Measurements from ENCODE around the gene ATF2.

The ATF2 gene

GRCh38 chr2:175080479-175080878, 87.5 kb downstream of the ATF2 start:
- DNase-seq (ENCODE audit: low read depth), result peak; percentile 13

- no peak for DNase-seq (ENCODE audit: low read depth)
Observed at GRCh38 chr2:175076272-175076671, 91.7 kb downstream of the ATF2 start.

- DNase-seq (ENCODE audit: low read depth), result no peak
Observed at GRCh38 chr2:175074478-175074877, 93.5 kb downstream of the ATF2 start.

GRCh38 chr2:175068534-175068933, 99.5 kb downstream of the ATF2 start:
- DNase-seq (ENCODE audit: low read depth), result no peak

- DNase-seq (ENCODE audit: low read depth), result no peak
Observed at GRCh38 chr2:175066411-175066810, 101.6 kb downstream of the ATF2 start.

- no peak for DNase-seq (ENCODE audit: low read depth)
Observed at GRCh38 chr2:175064797-175065196, 103.2 kb downstream of the ATF2 start.

DNA sequence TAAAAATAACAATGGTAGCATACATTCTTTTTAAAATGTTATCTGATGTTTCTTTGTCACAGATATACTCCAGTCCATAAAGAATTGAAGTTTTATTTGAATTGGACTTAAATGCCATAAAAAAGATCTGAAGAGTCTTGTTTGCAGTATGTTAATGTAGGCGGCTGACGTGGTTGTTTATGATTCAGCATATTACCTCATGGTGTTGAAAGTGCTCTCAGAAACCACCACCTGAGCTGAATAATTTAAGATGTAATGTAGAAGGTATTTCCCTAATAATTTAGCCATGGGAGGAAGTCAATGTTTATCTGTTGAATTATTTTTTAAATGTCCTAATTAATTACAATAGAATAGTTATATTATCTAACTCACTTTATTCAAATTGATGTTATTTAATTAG, 104.3 kb downstream of the ATF2 start:
- peak; percentile 17 for DNase-seq (ENCODE audit: low read depth)

- no peak for DNase-seq (ENCODE audit: low read depth)
Observed at GRCh38 chr2:175062787-175063585, 105.0 kb downstream of the ATF2 start.

GRCh38 chr2:175057078-175057685, 110.8 kb downstream of the ATF2 start:
- no peak for DNase-seq (ENCODE audit: low read depth)

- DNase-seq (ENCODE audit: low read depth), result no peak
Observed at GRCh38 chr2:175055993-175056392, 112.0 kb downstream of the ATF2 start.

- DNase-seq (ENCODE audit: low read depth), result no peak
Observed at GRCh38 chr2:175054340-175054739, 113.7 kb downstream of the ATF2 start.

GRCh38 chr2:175049661-175050060, 118.3 kb downstream of the ATF2 start:
- peak; percentile 75 for DNase-seq (ENCODE audit: low read depth)

- no peak for DNase-seq (ENCODE audit: low read depth)
Observed at GRCh38 chr2:175048275-175048674, 119.7 kb downstream of the ATF2 start.

DNA sequence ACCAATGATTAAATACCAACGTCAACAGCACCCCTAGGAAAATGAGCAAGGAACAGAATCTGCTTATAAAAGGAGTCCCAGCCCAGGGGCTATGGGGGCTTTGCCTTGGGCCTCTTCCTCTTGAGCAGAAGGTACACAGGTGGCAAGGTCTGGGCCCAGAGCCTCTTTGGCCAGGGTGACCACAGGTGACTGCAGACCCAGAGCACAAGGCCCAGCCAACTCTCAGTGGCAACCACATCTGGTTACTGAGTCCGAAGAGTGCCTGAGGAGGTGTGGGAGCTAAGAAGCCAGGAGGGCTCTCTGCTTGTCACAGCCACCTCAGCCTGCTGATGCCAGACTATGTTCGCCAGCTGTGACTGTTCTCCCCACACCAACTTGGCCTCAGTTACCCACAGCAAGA, 128.5 kb downstream of the ATF2 start:
- no peak for DNase-seq (ENCODE audit: low read depth)

DNA sequence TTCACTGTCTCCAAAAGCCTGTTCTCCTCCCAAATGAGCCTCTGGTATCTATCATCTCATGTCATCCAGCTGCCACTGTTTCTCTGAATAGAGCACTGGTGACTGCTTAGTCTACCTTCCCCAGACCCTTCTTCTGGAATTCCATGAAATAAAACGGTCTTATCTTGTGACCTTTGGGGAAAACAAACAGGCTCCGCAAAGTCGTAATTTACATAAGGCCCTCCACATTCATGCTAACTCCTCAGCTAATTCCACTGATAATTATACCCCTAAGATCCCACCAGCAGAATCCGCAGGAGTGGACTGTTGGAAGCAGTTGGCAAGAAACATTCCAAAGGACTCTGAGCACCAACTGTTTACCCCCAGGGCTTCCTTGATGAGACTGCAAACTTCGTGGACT, 129.0 kb downstream of the ATF2 start:
- no peak for DNase-seq (ENCODE audit: low read depth)

DNA sequence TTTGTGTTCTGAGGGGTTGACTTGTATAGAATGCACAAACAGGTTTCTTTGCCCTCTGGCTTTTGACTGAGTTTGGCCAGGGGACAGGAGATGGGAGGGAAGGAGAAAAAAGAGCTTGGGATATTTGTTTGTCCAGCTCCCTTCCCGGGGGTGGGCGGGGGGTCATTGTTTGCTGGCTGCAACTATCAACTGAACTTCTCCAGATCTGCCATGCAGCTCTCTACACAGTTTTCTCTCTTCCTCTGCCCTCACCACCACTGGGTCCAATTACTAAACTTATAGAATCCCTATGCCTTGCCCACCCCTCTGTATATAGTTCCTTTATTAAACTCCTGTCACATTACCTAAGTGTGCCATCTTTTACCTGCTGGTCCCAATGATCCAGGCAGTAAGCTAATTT, 130.1 kb downstream of the ATF2 start:
- no peak for DNase-seq (ENCODE audit: low read depth)

GRCh38 chr2:175036582-175037018, 131.4 kb downstream of the ATF2 start:
- peak; percentile 68 for DNase-seq (ENCODE audit: low read depth)

- DNase-seq (ENCODE audit: low read depth), result no peak
Observed at GRCh38 chr2:175035806-175036205, 132.2 kb downstream of the ATF2 start.

DNA sequence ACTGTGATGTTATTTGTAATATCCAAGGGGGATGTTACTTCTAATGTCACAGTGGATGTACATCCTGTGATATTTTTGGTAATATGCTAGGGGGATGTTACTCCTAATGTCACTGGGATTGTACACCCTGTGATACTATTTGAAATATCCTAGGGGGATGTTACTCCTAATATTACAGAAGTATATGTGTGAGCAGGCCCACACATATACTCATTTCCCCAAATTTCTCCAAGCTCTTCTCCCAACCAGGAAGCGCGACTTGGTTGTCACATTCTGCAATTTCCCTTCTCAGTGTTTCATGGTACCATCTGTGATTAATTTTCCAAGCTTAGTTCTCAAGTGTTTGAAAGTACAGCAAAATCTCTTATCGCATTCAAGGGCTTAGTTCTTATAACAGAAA, 133.3 kb downstream of the ATF2 start:
- DNase-seq (ENCODE audit: low read depth), result no peak

DNA sequence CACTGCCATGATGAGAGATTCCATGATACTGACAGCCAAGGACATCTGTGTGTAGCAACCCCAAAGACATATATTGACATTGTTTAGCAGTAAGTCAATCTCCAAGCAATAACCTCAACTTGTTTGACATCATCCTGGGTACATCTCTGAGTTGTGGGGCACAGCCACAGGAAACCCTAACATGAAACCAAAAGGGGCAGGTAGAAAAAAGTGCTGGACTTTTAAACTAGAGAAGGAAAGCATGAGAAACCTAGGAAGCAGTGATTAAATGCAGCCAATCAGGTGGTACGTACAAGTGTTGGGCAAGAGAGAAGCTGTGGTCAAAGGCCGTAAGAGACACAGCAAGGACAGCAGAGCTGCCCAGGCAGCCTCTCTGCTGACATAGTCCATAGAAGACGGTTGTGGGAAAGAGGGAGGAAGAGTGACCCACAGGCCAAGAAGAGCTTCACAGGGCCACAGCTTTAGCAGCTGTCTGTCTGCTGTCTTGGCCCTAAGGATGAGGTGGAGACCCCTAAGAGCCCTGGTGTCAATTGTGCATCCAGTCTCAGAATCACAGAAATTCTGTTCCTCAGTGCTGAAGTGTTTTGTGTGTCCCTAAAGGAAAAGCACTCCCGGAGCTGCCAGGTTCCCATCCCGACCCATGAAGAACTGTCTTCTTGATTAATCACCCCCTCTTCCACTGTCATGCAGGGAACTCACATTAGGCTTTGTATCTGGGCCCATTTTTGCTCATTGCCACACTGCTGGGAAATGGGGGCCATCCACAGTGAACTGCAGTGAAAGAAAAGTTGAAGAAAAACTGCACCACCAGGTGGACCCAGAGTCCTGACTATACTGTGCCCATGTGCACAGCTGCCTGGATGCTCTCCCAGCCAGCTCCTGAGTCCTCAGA, 137.4 kb downstream of the ATF2 start:
- peak; percentile 67 for DNase-seq (ENCODE audit: low read depth)

DNA sequence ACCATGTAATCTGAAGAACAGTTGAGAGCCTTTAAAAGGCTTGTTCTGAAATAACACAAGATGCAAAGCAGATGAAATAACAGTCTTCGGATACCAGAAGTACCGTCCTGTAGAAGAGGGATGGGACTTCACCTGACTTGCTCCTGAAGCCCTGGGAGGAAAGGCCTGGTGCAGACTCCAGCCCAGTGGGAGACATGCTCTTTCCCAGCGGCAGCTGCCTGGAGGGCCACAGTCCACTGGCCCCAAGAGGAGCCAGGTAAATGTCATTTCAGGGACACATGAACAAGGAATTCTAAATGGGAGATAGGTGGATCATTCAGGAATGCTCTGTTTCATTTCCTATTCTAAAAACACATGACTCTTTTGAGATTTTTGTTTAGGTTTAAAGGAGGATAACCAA, 140.2 kb downstream of the ATF2 start:
- no peak for DNase-seq (ENCODE audit: low read depth)

- no peak for DNase-seq (ENCODE audit: low read depth)
Observed at GRCh38 chr2:175026385-175026784, 141.6 kb downstream of the ATF2 start.

- DNase-seq (ENCODE audit: low read depth), result no peak
Observed at GRCh38 chr2:175025946-175026345, 142.1 kb downstream of the ATF2 start.

Data from ELR (cell line).